ENCODE results near the gene PIGC. TPM values are rescaled to one million over a fixed set of nuclear protein-coding genes. Genes with fewer than 3 reads are reported as not detected.

The PIGC gene
- total RNA-seq, 1 donor: 25.2 TPM

GRCh38 chr1:172485626-172486025, 41.8 kb upstream of the PIGC start:
- no peak overlapping the region for H3K4me3 ChIP-seq (ENCODE audit: low read depth, low read length)
- TF ChIP-seq, protein P1, sequence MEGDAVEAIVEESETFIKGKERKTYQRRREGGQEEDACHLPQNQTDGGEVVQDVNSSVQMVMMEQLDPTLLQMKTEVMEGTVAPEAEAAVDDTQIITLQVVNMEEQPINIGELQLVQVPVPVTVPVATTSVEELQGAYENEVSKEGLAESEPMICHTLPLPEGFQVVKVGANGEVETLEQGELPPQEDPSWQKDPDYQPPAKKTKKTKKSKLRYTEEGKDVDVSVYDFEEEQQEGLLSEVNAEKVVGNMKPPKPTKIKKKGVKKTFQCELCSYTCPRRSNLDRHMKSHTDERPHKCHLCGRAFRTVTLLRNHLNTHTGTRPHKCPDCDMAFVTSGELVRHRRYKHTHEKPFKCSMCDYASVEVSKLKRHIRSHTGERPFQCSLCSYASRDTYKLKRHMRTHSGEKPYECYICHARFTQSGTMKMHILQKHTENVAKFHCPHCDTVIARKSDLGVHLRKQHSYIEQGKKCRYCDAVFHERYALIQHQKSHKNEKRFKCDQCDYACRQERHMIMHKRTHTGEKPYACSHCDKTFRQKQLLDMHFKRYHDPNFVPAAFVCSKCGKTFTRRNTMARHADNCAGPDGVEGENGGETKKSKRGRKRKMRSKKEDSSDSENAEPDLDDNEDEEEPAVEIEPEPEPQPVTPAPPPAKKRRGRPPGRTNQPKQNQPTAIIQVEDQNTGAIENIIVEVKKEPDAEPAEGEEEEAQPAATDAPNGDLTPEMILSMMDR (IDR thresholded peaks at IDR 0.05; ENCODE audit: insufficient read depth, low read length): no peak
- no peak for DNase-seq (ENCODE audit: low read depth)

DNA sequence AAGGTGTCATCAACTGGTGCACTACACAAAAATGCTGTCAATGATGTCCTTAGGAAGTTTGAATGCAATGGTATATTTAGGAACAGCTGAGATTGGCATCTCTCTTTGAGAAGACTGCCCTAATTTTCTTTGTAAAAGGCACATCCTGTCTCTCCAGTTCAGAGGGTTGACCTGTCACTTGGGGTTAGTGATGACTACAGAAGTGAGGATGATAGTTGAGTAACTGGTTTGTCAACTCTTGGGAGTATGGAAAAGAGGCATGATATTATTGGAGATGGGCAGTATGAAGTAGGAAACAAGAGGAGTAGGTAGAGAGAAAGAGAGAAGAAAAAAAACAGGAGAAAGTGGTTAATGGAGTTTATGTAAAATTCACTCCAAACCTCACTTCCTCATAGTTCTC, 40.4 kb upstream of the PIGC start:
- DNase-seq (ENCODE audit: low read depth): no peak
- H3K4me3 ChIP-seq (ENCODE audit: low read depth, low read length): no peak overlapping the region
- TF ChIP-seq, protein P1 (IDR thresholded peaks at IDR 0.05; ENCODE audit: insufficient read depth, low read length): no peak

DNA sequence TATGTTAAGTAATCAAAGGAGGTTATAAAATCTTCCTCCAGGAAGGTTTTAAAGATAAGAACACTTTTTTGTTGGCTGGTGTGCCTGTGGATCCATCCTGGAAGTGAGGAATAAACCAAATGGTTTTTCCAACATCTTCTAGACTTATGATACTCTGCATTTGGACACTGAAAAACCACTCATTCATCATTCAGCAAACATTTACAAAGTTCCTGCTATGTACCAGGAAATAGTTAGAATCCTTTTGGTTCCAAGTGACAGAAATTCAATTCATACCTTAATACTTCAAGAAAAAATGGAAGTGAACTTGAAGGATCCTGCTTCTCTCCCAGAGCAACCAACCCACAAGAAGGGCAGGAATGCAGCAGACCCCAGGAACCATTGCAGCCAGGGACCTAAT, 39.6 kb upstream of the PIGC start:
- no peak overlapping the region for H3K4me3 ChIP-seq (ENCODE audit: low read depth, low read length)
- TF ChIP-seq, protein P1 (IDR thresholded peaks at IDR 0.05; ENCODE audit: insufficient read depth, low read length): no peak
- peak; percentile 9 for DNase-seq (ENCODE audit: low read depth)

GRCh38 chr1:172482044-172482443, 38.2 kb upstream of the PIGC start:
- TF ChIP-seq, protein P1 (IDR thresholded peaks at IDR 0.05; ENCODE audit: insufficient read depth, low read length): no peak
- no peak for DNase-seq (ENCODE audit: low read depth)
- H3K4me3 ChIP-seq (ENCODE audit: low read depth, low read length): no peak overlapping the region

GRCh38 chr1:172480431-172480830, 36.6 kb upstream of the PIGC start:
- TF ChIP-seq, protein P1 (IDR thresholded peaks at IDR 0.05; ENCODE audit: insufficient read depth, low read length): no peak
- no peak overlapping the region for H3K4me3 ChIP-seq (ENCODE audit: low read depth, low read length)
- DNase-seq (ENCODE audit: low read depth): no peak

- TF ChIP-seq, protein P1 (IDR thresholded peaks at IDR 0.05; ENCODE audit: insufficient read depth, low read length): no peak
- H3K4me3 ChIP-seq (ENCODE audit: low read depth, low read length): no peak overlapping the region
- peak; percentile 63 for DNase-seq (ENCODE audit: low read depth)
These were observed 34.6 kb upstream of the PIGC start for GRCh38 chr1:172478485-172478884.

- DNase-seq (ENCODE audit: low read depth): no peak
- H3K4me3 ChIP-seq (ENCODE audit: low read depth, low read length): no peak overlapping the region
- TF ChIP-seq, protein P1 (IDR thresholded peaks at IDR 0.05; ENCODE audit: insufficient read depth, low read length): no peak
These were observed 33.9 kb upstream of the PIGC start for GRCh38 chr1:172477741-172478140.

Data from fibroblast of the aortic adventitia (primary cell).